Occipital lobe (tissue), 2 donors: ENCODE results near the gene HDAC9. TPM values are rescaled to one million over a fixed set of nuclear protein-coding genes. Genes with fewer than 3 reads are reported as not detected.

Experiments
- DNase-seq: peaks from one replicate; lab custom pipeline; 2025; lab: John Stamatoyannopoulos, UW
- total RNA-seq: library from RNA; depleted of rRNA; stranded (reverse); fragments of >200 nt; gene quantifications from one replicate; pipeline ENCODE4 v1.2.3, GENCODE V29; 2014

Gene HDAC9
- total RNA-seq, 1 donor from 2014 or later: 175 TPM

GRCh38 chr7:18521945-18522566 is 26.5 kb downstream of the HDAC9 start:
- DNase-seq: no peak

- DNase-seq: no peak
These were observed 28.7 kb downstream of the HDAC9 start for GRCh38 chr7:18524248-18524647.

- DNase-seq: no peak
These were observed 30.9 kb downstream of the HDAC9 start for GRCh38 chr7:18526368-18526878.

- no peak for DNase-seq
These were observed 33.7 kb downstream of the HDAC9 start for GRCh38 chr7:18529239-18529638.

GRCh38 chr7:18530224-18531179 is 35.0 kb downstream of the HDAC9 start:
- DNase-seq: no peak

- no peak for DNase-seq
These were observed 36.0 kb downstream of the HDAC9 start for GRCh38 chr7:18531539-18531938.

GRCh38 chr7:18532813-18533212 is 37.3 kb downstream of the HDAC9 start:
- DNase-seq: no peak

GRCh38 chr7:18534481-18534880 is 38.9 kb downstream of the HDAC9 start:
- no peak for DNase-seq

- DNase-seq: no peak
These were observed 40.4 kb downstream of the HDAC9 start for GRCh38 chr7:18535810-18536415.

GRCh38 chr7:18536486-18536885 is 40.9 kb downstream of the HDAC9 start:
- DNase-seq: no peak

- DNase-seq: no peak
These were observed 43.2 kb downstream of the HDAC9 start for GRCh38 chr7:18538554-18539250.

- no peak for DNase-seq
These were observed 44.8 kb downstream of the HDAC9 start for GRCh38 chr7:18540396-18540795.

- DNase-seq: no peak
These were observed 45.8 kb downstream of the HDAC9 start for GRCh38 chr7:18541181-18541870.

GRCh38 chr7:18541871-18542212 is 46.3 kb downstream of the HDAC9 start:
- no peak for DNase-seq

GRCh38 chr7:18546576-18546975 is 51.0 kb downstream of the HDAC9 start:
- DNase-seq: no peak

- DNase-seq: no peak
These were observed 52.1 kb downstream of the HDAC9 start for GRCh38 chr7:18547509-18548187.

- DNase-seq: no peak
These were observed 53.0 kb downstream of the HDAC9 start for GRCh38 chr7:18548534-18548933.

GRCh38 chr7:18550574-18550973 is 55.0 kb downstream of the HDAC9 start:
- DNase-seq: no peak

- DNase-seq: no peak
These were observed 56.9 kb downstream of the HDAC9 start for GRCh38 chr7:18552316-18552916.
